K562 (cell line): Measurements from ENCODE around the gene OR2W3. TPM values are rescaled to one million over a fixed set of nuclear protein-coding genes. Genes with fewer than 3 reads are reported as not detected.

Experiments
- ARHGAP35 ChIP-seq: fragments of 450-650 bp; IDR thresholded peaks from 2 replicates; pipeline ENCODE4 v1.6.1; 2018; ENCODE audit not compliant: partially characterized antibody
- BMI1 ChIP-seq: fragments of 150-350 bp; IDR thresholded peaks from 2 replicates; pipeline ENCODE4 v1.6.1; 2014; ENCODE audit warnings: low read length
- DDX20 ChIP-seq: fragments of 450-650 bp; IDR thresholded peaks from 2 replicates; pipeline ENCODE4 v1.6.1; 2016; ENCODE audit warnings: missing genetic modification characterization, low read depth, mild to moderate bottlenecking, missing compliant biosample characterization, moderate library complexity
- FOXJ3 ChIP-seq: sonication (generic); formaldehyde crosslinking; IDR thresholded peaks from 2 replicates; pipeline ENCODE4 v1.4.0; 2020; ENCODE audit warnings: mild to moderate bottlenecking, missing genetic modification reagents
- MAFG ChIP-seq: fragments of 450-650 bp; conservative IDR thresholded peaks from 2 replicates; pipeline ENCODE4 v1.6.1; 2016; ENCODE audit warnings: missing genetic modification characterization, missing compliant biosample characterization
- MAZ ChIP-seq, 2 experiments: fragments of 450-650 bp in 1 of 2; sonication (generic) in 1 of 2; formaldehyde crosslinking; IDR thresholded peaks in 1 of 2; conservative IDR thresholded peaks in 1 of 2; 2 replicates each; pipeline versions ENCODE4 v1.4.0 to v1.5.0; 2020; ENCODE audit warnings: mild to moderate bottlenecking in 1 of 2, missing genetic modification reagents in 1 of 2
- NFE2L1 ChIP-seq: fragments of 450-650 bp; IDR thresholded peaks from 2 replicates; pipeline ENCODE4 v1.6.1; 2016; ENCODE audit warnings: missing genetic modification characterization, low read depth, mild to moderate bottlenecking, missing compliant biosample characterization, moderate library complexity, borderline replicate concordance
- RBM17 ChIP-seq: fragments of 200-400 bp; formaldehyde crosslinking; IDR thresholded peaks from 2 replicates; pipeline ENCODE4 v1.6.1; 2017; ENCODE audit warnings: low read depth, mild to moderate bottlenecking, low read length, borderline replicate concordance
- RBM25 ChIP-seq: fragments of 200-400 bp; formaldehyde crosslinking; IDR thresholded peaks from 2 replicates; pipeline ENCODE4 v1.6.1; 2018; ENCODE audit warnings: low read length, low read depth, moderate library complexity; ENCODE audit not compliant: severe bottlenecking
- SAFB2 ChIP-seq: fragments of 200-400 bp; formaldehyde crosslinking; IDR thresholded peaks from 2 replicates; pipeline ENCODE4 v1.6.1; 2018; ENCODE audit warnings: borderline replicate concordance, low read length, low read depth, moderate library complexity; ENCODE audit not compliant: severe bottlenecking
- ZBTB8A ChIP-seq: fragments of 450-650 bp; IDR thresholded peaks from 2 replicates; pipeline ENCODE4 v1.6.1; 2018; ENCODE audit warnings: mild to moderate bottlenecking, moderate library complexity; ENCODE audit not compliant: partially characterized antibody
- ZC3H4 ChIP-seq: sonication (generic); formaldehyde crosslinking; IDR thresholded peaks from 2 replicates; pipeline ENCODE4 v1.9.0; 2021; ENCODE audit warnings: missing genetic modification reagents, borderline replicate concordance
- ZFP30 ChIP-seq: fragments of 250-450 bp; sonication (Bioruptor Pico); IDR thresholded peaks from 2 replicates; pipeline ENCODE4 v1.8.0; 2022; ENCODE audit warnings: moderate library complexity, mild to moderate bottlenecking, inconsistent platforms, borderline replicate concordance
- ZNF197 ChIP-seq: fragments of 200-800 bp; sonication (Bioruptor generic); IDR thresholded peaks from 2 replicates; pipeline ENCODE4 v1.6.1; 2016; ENCODE audit warnings: low read depth, missing genetic modification characterization, missing compliant biosample characterization
- ZNF217 ChIP-seq: sonication (generic); formaldehyde crosslinking; IDR thresholded peaks from 2 replicates; pipeline ENCODE4 v1.8.0; 2022; ENCODE audit warnings: mild to moderate bottlenecking, missing genetic modification reagents
- ZNF347 ChIP-seq: fragments of 450-650 bp; formaldehyde crosslinking; IDR thresholded peaks from 2 replicates; pipeline ENCODE4 v1.4.0; 2020; ENCODE audit warnings: low read depth, mild to moderate bottlenecking, moderate library complexity
- ZNF57 ChIP-seq: fragments of 450-650 bp; formaldehyde crosslinking; IDR thresholded peaks from 2 replicates; pipeline ENCODE4 v1.4.0; 2020; ENCODE audit warnings: mild to moderate bottlenecking, moderate library complexity
- ZNF79 ChIP-seq: fragments of 250-450 bp; sonication (Bioruptor Pico); IDR thresholded peaks from 2 replicates; pipeline ENCODE4 v1.4.0; 2020; ENCODE audit warnings: low read depth, mild to moderate bottlenecking, moderate library complexity
- polyA plus RNA-seq, 8 experiments: library from polyadenylated mRNA; depleted of rRNA in 4 of 8; stranded (reverse) in 5 of 8; unstranded in 3 of 8; fragments of >200 nt; fragmentation: Nextera tagmentation in 2 of 8; fragmentation: Illumina TruSeq in 1 of 8; extraction: Ambion mirVana in 2 of 8; extraction: Trizol in 1 of 8; gene quantifications; 2 replicates each; pipeline versions ENCODE4 v1.2.1 to v1.2.3, GENCODE V29; 2011 to 2014; ENCODE audit warnings: inconsistent platforms in 1 of 8, missing spikeins in 1 of 8
- total RNA-seq, 7 experiments: library from RNA; depleted of rRNA in 6 of 7; stranded (reverse); fragments of >200 nt in 6 of 7; fragmentation: Illumina TruSeq in 2 of 7; extraction: Trizol in 2 of 7; gene quantifications; 2 replicates each; pipeline versions ENCODE4 v1.2.1 to v1.2.3, GENCODE V29; 2011 to 2021; ENCODE audit warnings: low replicate concordance in 1 of 7
- TF ChIP-seq, protein P1 (sequence below): sonication (generic); formaldehyde crosslinking; IDR thresholded peaks from 2 replicates; pipeline ENCODE4 v1.8.1; 2023; ENCODE audit warnings: mild to moderate bottlenecking, missing genetic modification reagents, moderate library complexity
- TF ChIP-seq, protein P2 (sequence below): IDR thresholded peaks from 2 replicates; pipeline ENCODE4 v1.6.1; 2012; ENCODE audit warnings: low read depth, low read length, improper control_type of control experiment, borderline replicate concordance
- TF ChIP-seq, protein P3 (sequence below): fragments of 250-450 bp; sonication (Bioruptor Pico); IDR thresholded peaks from 2 replicates; pipeline ENCODE4 v1.5.0; 2021; ENCODE audit warnings: mild to moderate bottlenecking, moderate library complexity

OR2W3 gene
- total and polyA plus RNA-seq, 9 of the 15 experiments (the other 6 are each of a cell fraction or from before 2014, with no cell fraction given) = 0.67 to 7.6 (median 3.7) TPM

DNA sequence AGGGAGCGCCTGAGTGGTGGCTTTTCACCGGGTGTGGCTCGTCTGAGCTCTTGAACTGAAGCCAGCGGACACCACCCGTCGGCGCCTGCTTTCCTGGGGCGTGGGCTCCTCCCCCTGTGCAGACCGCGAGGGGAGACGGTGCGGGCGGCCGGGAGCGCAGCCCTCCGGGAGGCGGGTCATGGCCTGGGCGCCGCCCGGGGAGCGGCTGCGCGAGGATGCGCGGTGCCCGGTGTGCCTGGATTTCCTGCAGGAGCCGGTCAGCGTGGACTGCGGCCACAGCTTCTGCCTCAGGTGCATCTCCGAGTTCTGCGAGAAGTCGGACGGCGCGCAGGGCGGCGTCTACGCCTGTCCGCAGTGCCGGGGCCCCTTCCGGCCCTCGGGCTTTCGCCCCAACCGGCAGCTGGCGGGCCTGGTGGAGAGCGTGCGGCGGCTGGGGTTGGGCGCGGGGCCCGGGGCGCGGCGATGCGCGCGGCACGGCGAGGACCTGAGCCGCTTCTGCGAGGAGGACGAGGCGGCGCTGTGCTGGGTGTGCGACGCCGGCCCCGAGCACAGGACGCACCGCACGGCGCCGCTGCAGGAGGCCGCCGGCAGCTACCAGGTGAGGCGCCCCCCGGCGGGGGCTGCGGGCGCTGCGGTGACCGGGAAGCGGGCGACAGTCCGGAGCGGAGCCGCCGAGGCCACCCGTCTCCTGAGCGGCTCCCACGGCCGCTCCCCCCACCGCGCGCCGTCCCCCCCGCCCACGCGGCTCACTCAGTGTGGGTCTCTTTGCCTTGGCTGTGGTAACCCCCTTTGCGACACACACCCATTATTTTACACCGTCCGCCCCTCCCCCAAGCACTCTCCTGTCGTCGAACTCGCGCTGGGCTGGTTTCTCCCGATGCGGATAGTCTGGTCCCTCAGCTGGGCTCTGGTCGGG, 38.1 kb upstream of the OR2W3 start, which contains the start of gene TRIM58 (continued):
- TF ChIP-seq, protein P1, sequence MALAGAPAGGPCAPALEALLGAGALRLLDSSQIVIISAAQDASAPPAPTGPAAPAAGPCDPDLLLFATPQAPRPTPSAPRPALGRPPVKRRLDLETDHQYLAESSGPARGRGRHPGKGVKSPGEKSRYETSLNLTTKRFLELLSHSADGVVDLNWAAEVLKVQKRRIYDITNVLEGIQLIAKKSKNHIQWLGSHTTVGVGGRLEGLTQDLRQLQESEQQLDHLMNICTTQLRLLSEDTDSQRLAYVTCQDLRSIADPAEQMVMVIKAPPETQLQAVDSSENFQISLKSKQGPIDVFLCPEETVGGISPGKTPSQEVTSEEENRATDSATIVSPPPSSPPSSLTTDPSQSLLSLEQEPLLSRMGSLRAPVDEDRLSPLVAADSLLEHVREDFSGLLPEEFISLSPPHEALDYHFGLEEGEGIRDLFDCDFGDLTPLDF (CRISPR knock-in tag) = 0 out of 2 replicates have a peak, but pooled peaks have one; percentile 61
- TF ChIP-seq BMI1 (no peak), DDX20 (tag) (no peak), SAFB2 (no peak), RBM25 (peak; percentile 55), FOXJ3 (CRISPR knock-in tag) (no peak), ZNF217 (no peak), ZNF347 (CRISPR knock-in tag) (no peak), NFE2L1 (tag) (no peak), ZBTB8A (no peak), ZC3H4 (CRISPR knock-in tag) (peak; percentile 60; the same call in 1 of the 2 replicates), ZNF197 (CRISPR knock-in tag) (0 out of 2 replicates have a peak, but pooled peaks have one; percentile 47), RBM17 (no peak), ZFP30 (CRISPR knock-in tag) (no peak), MAFG (no peak), ARHGAP35 (no peak), ZNF57 (CRISPR knock-in tag) (no peak), MAZ (CRISPR knock-in tag; conservative IDR thresholded peaks at IDR 0.05 in 1 of 2, IDR thresholded peaks at IDR 0.05 in 1 of 2) (peak; percentile 53 to 75; a peak in 3 of 4 replicates), ZNF79 (no peak)
- TF ChIP-seq, protein P2, sequence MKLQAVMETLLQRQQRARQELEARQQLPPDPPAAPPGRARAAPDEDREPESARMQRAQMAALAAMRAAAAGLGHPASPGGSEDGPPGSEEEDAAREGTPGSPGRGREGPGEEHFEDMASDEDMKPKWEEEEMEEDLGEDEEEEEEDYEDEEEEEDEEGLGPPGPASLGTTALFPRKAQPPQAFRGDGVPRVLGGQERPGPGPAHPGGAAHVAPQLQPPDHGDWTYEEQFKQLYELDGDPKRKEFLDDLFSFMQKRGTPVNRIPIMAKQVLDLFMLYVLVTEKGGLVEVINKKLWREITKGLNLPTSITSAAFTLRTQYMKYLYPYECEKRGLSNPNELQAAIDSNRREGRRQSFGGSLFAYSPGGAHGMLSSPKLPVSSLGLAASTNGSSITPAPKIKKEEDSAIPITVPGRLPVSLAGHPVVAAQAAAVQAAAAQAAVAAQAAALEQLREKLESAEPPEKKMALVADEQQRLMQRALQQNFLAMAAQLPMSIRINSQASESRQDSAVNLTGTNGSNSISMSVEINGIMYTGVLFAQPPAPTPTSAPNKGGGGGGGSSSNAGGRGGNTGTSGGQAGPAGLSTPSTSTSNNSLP = no peak
- TF ChIP-seq, protein P3, sequence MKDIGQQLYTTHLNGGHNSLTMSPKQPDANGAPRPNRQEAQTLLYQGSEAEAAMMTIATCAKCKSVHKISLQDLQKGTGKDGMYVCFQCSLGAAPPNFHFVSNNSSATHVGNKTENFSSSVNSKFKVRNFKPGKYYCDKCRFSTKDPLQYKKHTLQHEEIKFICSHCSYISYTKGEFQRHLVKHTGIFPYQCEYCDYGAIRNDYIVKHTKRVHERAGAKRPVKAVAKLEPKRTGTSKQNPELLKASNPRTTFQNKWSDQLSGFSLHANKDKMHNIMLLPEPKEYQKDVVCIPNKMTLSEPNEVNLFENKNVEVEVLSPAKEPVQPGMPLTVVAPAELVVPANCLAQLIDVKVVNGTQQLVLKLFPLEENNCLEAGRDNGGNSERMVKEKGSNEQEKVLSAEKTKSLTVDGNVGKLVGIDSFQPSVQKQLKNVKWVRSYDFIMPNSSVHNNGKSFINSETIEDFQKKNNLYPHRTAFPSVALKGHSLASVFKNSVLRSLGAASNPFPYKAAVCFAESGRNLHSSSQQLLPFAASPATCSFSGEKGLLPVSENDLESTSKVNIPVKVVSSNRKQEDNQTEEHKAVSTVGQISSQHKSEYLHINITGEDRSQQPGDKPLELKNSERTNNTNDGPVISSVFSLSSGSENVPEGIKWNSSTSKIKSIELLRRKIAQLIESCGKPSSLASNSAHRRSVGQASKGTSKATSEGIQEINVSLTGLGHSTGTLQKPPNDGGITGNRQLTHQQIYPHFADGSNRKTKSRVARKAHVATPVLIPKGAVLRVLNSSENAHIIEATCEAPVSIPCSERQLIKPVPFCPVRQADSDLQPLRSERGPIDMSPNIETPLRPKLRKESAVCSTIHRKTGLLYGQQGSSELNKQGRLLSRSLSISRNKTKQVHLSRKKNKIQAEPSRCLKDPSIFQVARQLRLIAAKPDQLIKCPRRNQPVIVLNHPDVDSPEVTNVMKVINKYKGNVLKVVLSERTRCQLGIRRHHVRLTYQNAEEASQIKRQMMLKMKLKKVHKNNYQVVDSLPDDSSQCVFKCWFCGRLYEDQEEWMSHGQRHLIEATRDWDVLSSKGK (CRISPR knock-in tag) = no peak
